GM23338 (cell line): ENCODE data around the gene ZNF287. TPM values are rescaled to one million over a fixed set of nuclear protein-coding genes. Genes with fewer than 3 reads are reported as not detected.

ENCODE experiments used
- ATAC-seq: fragments of 200-7000 bp; cut with Tn5 transposase; 3 replicates; pipeline ENCODE4 v1.9.1; 2020
- DNase-seq: peaks from one replicate; pipeline ENCODE4 v3.0.0-alpha.2; 2015; ENCODE audit warnings: low spot score
- H2AFZ ChIP-seq: fragments of 200-600 bp; sonication (generic); 2 replicates; pipeline ENCODE4 v1.8.0; 2016; ENCODE audit warnings: antibody characterized with exemption, mild to moderate bottlenecking, moderate library complexity
- H3F3A ChIP-seq: fragments of 200-600 bp; sonication (generic); replicated peaks from 2 replicates; pipeline ENCODE4 v1.8.0; 2017; ENCODE audit warnings: antibody characterized with exemption, mixed run types, low read depth
- H3K27ac ChIP-seq: fragments of 200-600 bp; sonication (generic); 2 replicates; pipeline ENCODE4 v1.6.1; 2016; ENCODE audit warnings: low read depth
- H3K27me3 ChIP-seq: fragments of 200-600 bp; sonication (generic); 2 replicates; pipeline ENCODE4 v1.8.0; 2016; ENCODE audit warnings: mild to moderate bottlenecking, mixed run types, moderate library complexity; ENCODE audit not compliant: insufficient read depth
- H3K36me3 ChIP-seq: fragments of 200-600 bp; sonication (generic); 2 replicates; pipeline ENCODE4 v1.8.0; 2016; ENCODE audit warnings: mild to moderate bottlenecking; ENCODE audit not compliant: insufficient read depth
- H3K4me1 ChIP-seq: fragments of 200-600 bp; sonication (generic); 2 replicates; pipeline ENCODE4 v1.8.0; 2016; ENCODE audit warnings: mild to moderate bottlenecking, moderate library complexity; ENCODE audit not compliant: insufficient read depth
- H3K4me2 ChIP-seq: fragments of 200-600 bp; sonication (generic); 2 replicates; pipeline ENCODE4 v1.7.1; 2017; ENCODE audit warnings: mixed run types
- H3K4me3 ChIP-seq: fragments of 200-600 bp; sonication (generic); 2 replicates; pipeline ENCODE4 v1.6.1; 2016; ENCODE audit warnings: mixed run types
- H3K79me2 ChIP-seq: fragments of 200-600 bp; sonication (generic); replicated peaks from 2 replicates; pipeline ENCODE4 v1.8.0; 2017; ENCODE audit warnings: mild to moderate bottlenecking; ENCODE audit not compliant: insufficient read depth
- H3K9me2 ChIP-seq: fragments of 200-600 bp; sonication (generic); 2 replicates; pipeline ENCODE4 v1.8.0; 2017; ENCODE audit not compliant: insufficient read depth
- H4K20me1 ChIP-seq: fragments of 200-600 bp; sonication (generic); replicated peaks from 2 replicates; pipeline ENCODE4 v1.8.0; 2017; ENCODE audit warnings: mild to moderate bottlenecking; ENCODE audit not compliant: insufficient read depth
- H3K27ac Mint-ChIP-seq: 2 replicates; pipeline ENCODE4 v1.8.0; 2020; ENCODE audit warnings: inconsistent platforms, mild to moderate bottlenecking, moderate library complexity, mixed read lengths
- H3K27me3 Mint-ChIP-seq: 3 replicates; pipeline ENCODE4 v1.8.0; 2022; ENCODE audit warnings: low read depth, mild to moderate bottlenecking, moderate library complexity, mixed read lengths, inconsistent platforms; ENCODE audit not compliant: insufficient read depth, poor library complexity
- H3K36me3 Mint-ChIP-seq: 3 replicates; pipeline ENCODE4 v1.8.0; 2021; ENCODE audit warnings: low read depth, mild to moderate bottlenecking, inconsistent platforms, moderate library complexity, mixed read lengths
- H3K4me1 Mint-ChIP-seq: 3 replicates; pipeline ENCODE4 v1.8.0; 2020; ENCODE audit warnings: mild to moderate bottlenecking, inconsistent platforms, mixed read lengths
- H3K4me3 Mint-ChIP-seq: 3 replicates; pipeline ENCODE4 v1.8.0; 2021; ENCODE audit warnings: moderate library complexity, mild to moderate bottlenecking, inconsistent platforms, mixed read lengths
- H3K9me3 Mint-ChIP-seq: 3 replicates; pipeline ENCODE4 v1.8.0; 2020; ENCODE audit warnings: moderate library complexity, mild to moderate bottlenecking, inconsistent platforms, mixed read lengths
- CREB1 ChIP-seq: fragments of 250-450 bp; sonication (Bioruptor Pico); IDR thresholded peaks from 2 replicates; pipeline ENCODE4 v1.5.0; 2020; ENCODE audit warnings: low read depth, mild to moderate bottlenecking, moderate library complexity
- CTCF ChIP-seq, 2 experiments: fragments of 200-600 bp in 1 of 2; sonication (generic) in 1 of 2; conservative IDR thresholded peaks; 2 replicates each; pipeline versions ENCODE4 v1.5.1 to v1.6.1; 2016 to 2017; ENCODE audit warnings: antibody characterized with exemption in 2 of 2, low read depth in 2 of 2, mild to moderate bottlenecking in 2 of 2, moderate library complexity in 1 of 2
- ETS1 ChIP-seq: IDR thresholded peaks from 2 replicates; pipeline ENCODE4 v1.6.1; 2016; ENCODE audit warnings: antibody characterized with exemption
- EZH2 ChIP-seq: fragments of 200-600 bp; sonication (generic); IDR thresholded peaks from one replicate; pipeline ENCODE4 v1.8.0; 2017; ENCODE audit warnings: antibody characterized with exemption, mild to moderate bottlenecking, low read depth; ENCODE audit not compliant: unreplicated experiment
- EZH2phosphoT487 ChIP-seq: fragments of 200-600 bp; sonication (generic); IDR thresholded peaks from one replicate; pipeline ENCODE4 v1.8.1; 2018; ENCODE audit warnings: antibody characterized with exemption; ENCODE audit not compliant: unreplicated experiment
- JUNB ChIP-seq: IDR thresholded peaks from one replicate; pipeline ENCODE4 v1.6.1; 2016; ENCODE audit warnings: antibody characterized with exemption; ENCODE audit not compliant: unreplicated experiment
- NANOG ChIP-seq: IDR thresholded peaks from 2 replicates; pipeline ENCODE4 v1.6.1; 2016; ENCODE audit warnings: antibody characterized with exemption, borderline replicate concordance
- POLR2AphosphoS5 ChIP-seq: IDR thresholded peaks from 2 replicates; pipeline ENCODE4 v1.6.1; 2016; ENCODE audit warnings: antibody characterized with exemption, low read depth
- REST ChIP-seq: IDR thresholded peaks from one replicate; pipeline ENCODE4 v1.6.1; 2018; ENCODE audit warnings: antibody characterized with exemption; ENCODE audit not compliant: unreplicated experiment
- STAT1 ChIP-seq: IDR thresholded peaks from one replicate; pipeline ENCODE4 v1.6.1; 2016; ENCODE audit warnings: antibody characterized with exemption; ENCODE audit not compliant: unreplicated experiment
- ZNF114 ChIP-seq: fragments of 250-450 bp; sonication (Bioruptor Pico); IDR thresholded peaks from 2 replicates; pipeline ENCODE4 v1.5.0; 2020; ENCODE audit warnings: mild to moderate bottlenecking, moderate library complexity
- ZNF331 ChIP-seq: fragments of 250-450 bp; sonication (Bioruptor Pico); IDR thresholded peaks from 2 replicates; pipeline ENCODE4 v1.5.0; 2020; ENCODE audit warnings: low read depth, mild to moderate bottlenecking, moderate library complexity
- ZNF462 ChIP-seq: fragments of 250-450 bp; sonication (Bioruptor Pico); IDR thresholded peaks from 2 replicates; pipeline ENCODE4 v1.5.0; 2020; ENCODE audit warnings: mild to moderate bottlenecking, moderate library complexity
- polyA plus RNA-seq: library from polyadenylated mRNA; unstranded; fragments of >200 nt; fragmentation: Nextera tagmentation; extraction: Ambion mirVana; gene quantifications from 2 replicates; pipeline ENCODE4 v1.2.1, GENCODE V29; 2016
- total RNA-seq: library from RNA; depleted of rRNA; stranded (reverse); fragments of >200 nt; shearing (Covaris generic); gene quantifications from 2 replicates; pipeline ENCODE4 v1.2.3, GENCODE V29; 2014

Gene ZNF287
- total and polyA plus RNA-seq, 2 experiments from 2014 or later: 5.1 to 8.0 TPM

- Mint-ChIP-seq H3K36me3 (peaks cover 73% of the 10 kb centered on the region), H3K4me3 (no peak overlapping the region), H3K27ac (no peak overlapping the region), H3K4me1 (no peaks in the 10 kb centered on the region), H3K27me3 (no peaks in the 10 kb centered on the region), H3K9me3 (peaks cover 84% of the 10 kb centered on the region)
- Histone ChIP-seq H3K36me3 (peaks cover 42% of the 10 kb centered on the region), H3K4me2 (no peak overlapping the region), H3K4me3 (no peak overlapping the region), H3K27me3 (no peaks in the 10 kb centered on the region), H3K4me1 (no peaks in the 10 kb centered on the region), H3K27ac (no peak overlapping the region), H3K79me2 (no peaks in the 10 kb centered on the region), H4K20me1 (no peaks in the 10 kb centered on the region), H3K9me2 (no peaks in the 10 kb centered on the region), H2AFZ (no peak overlapping the region), H3F3A (no peaks in the 10 kb centered on the region)
- no peak for DNase-seq
- TF ChIP-seq EZH2phosphoT487 (no peak), ZNF331 (CRISPR knock-in tag) (no peak), REST (no peak), JUNB (no peak), POLR2AphosphoS5 (no peak), ZNF462 (CRISPR knock-in tag) (no peak), STAT1 (no peak), CTCF (conservative IDR thresholded peaks at IDR 0.05; ENCODE audit: low read depth in 2 of 2) (no peak), EZH2 (no peak), NANOG (no peak), CREB1 (no peak), ZNF114 (CRISPR knock-in tag) (no peak), ETS1 (no peak)
- no peak for ATAC-seq
Measured at GRCh38 chr17:16552637-16553045, 16.4 kb downstream of the ZNF287 start.
